Measurements from ENCODE around the gene DACT1.
A peak's percentile ranks its signal among the peaks of the same experiment; 100 is the strongest.
"Not testable (repeated sequence)": the region's sequence is repeated elsewhere in the genome, so short reads cannot be mapped to it uniquely, and the experiment has no call there.

The DACT1 gene, protein sequence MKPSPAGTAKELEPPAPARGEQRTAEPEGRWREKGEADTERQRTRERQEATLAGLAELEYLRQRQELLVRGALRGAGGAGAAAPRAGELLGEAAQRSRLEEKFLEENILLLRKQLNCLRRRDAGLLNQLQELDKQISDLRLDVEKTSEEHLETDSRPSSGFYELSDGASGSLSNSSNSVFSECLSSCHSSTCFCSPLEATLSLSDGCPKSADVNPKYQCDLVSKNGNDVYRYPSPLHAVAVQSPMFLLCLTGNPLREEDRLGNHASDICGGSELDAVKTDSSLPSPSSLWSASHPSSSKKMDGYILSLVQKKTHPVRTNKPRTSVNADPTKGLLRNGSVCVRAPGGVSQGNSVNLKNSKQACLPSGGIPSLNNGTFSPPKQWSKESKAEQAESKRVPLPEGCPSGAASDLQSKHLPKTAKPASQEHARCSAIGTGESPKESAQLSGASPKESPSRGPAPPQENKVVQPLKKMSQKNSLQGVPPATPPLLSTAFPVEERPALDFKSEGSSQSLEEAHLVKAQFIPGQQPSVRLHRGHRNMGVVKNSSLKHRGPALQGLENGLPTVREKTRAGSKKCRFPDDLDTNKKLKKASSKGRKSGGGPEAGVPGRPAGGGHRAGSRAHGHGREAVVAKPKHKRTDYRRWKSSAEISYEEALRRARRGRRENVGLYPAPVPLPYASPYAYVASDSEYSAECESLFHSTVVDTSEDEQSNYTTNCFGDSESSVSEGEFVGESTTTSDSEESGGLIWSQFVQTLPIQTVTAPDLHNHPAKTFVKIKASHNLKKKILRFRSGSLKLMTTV

DNA sequence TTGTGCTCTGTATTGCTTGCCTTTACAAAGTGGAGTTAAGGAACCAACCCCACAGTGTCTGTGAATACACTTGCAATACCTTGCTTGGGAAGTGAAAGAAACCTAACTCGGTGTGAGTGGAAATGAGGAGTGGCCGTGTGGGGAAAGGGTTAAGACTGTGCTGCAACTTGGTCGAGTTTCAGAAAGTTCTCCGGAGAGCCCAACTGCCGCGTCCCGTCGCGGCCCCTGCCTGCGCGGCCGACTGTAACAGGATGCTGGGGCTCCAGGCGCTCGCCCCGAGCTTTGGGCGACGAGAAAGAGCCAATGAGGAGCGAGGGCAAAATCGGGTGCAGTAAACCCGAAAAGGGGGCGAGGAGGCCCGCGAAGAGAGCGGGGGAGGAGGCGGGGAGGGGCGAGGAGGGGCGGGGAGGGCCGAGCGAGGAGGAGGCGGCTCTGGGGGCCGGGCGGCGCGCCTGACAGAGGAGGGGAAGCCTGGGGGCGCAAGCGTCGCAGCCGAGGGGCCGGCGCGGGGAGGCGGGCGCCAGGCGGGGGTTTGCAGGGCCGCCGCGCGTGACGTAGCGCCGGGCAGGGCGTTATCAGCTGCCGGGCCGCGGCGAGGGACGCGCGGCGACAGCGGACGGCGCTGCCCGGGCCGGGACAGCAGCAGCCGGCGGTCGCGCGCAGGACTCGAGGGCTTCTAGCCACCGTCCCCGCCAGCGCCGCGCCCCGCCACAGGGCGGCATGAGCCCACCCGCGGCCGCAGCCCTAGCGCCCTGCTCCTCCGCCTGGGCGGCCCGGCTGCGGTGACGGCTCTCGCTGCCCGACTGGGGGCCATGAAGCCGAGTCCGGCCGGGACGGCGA, at the start of gene DACT1:
Gene DACT1 (plus strand): TSS at position 572 of the 840 bp plus-strand sequence. CDS start 241 bp downstream, at position 813.
- in situ Hi-C loops (cut with MboI; ENCODE audit: low sequenced_read_pairs, unreplicated experiment): no loop called here
- TF ChIP-seq, protein P1, sequence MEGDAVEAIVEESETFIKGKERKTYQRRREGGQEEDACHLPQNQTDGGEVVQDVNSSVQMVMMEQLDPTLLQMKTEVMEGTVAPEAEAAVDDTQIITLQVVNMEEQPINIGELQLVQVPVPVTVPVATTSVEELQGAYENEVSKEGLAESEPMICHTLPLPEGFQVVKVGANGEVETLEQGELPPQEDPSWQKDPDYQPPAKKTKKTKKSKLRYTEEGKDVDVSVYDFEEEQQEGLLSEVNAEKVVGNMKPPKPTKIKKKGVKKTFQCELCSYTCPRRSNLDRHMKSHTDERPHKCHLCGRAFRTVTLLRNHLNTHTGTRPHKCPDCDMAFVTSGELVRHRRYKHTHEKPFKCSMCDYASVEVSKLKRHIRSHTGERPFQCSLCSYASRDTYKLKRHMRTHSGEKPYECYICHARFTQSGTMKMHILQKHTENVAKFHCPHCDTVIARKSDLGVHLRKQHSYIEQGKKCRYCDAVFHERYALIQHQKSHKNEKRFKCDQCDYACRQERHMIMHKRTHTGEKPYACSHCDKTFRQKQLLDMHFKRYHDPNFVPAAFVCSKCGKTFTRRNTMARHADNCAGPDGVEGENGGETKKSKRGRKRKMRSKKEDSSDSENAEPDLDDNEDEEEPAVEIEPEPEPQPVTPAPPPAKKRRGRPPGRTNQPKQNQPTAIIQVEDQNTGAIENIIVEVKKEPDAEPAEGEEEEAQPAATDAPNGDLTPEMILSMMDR (IDR thresholded peaks at IDR 0.05; ENCODE audit: borderline replicate concordance, control extremely low read depth, extremely low read depth, insufficient read depth, missing control alignments): no peak
- peak; percentile 70 for DNase-seq (ENCODE audit: low spot score)

DNA sequence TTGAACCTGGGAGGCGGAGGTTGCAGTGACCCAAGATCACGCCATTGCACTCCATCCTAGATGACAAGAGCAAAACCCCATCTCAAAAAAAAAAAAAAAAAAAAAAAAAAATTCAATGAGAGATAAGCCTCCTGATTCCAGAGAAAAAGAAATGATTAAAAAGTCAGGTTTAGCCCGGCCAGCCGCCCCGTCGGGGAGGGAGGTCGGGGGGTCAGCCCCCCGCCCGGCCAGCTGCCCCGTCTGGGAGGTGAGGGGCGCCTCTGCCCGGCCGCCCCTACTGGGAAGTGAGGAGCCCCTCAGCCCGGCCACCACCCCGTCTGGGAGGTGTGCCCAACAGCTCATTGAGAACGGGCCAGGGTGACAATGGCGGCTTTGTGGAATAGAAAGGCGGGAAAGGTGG, 49.4 kb upstream of the DACT1 start:
- in situ Hi-C loops (cut with MboI; ENCODE audit: low sequenced_read_pairs, unreplicated experiment); DNase-seq (ENCODE audit: low spot score): not testable (repeated sequence)

DNA sequence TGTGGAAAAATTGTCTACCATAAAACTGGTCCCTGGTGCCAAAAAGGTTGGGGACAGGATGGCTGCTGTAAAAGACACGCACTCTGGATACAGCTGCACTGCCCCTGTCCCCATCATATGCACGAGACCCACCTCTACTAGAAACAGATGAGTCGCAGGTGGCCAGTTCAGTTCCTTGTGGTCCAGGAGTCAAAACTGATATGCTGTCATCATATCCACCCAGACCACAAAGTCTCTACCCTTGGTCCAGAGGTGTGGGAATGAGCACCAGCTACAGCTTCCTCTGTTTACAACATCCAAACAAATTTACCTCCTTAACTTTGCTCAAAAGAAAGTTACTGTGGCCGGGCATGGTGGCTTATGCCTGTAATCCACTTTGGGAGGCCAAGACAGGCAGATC, 43.8 kb upstream of the DACT1 start:
- no peak for DNase-seq (ENCODE audit: low spot score)
- in situ Hi-C loops (cut with MboI; ENCODE audit: low sequenced_read_pairs, unreplicated experiment): no loop called here
- TF ChIP-seq, protein P1 (IDR thresholded peaks at IDR 0.05; ENCODE audit: borderline replicate concordance, control extremely low read depth, extremely low read depth, insufficient read depth, missing control alignments): no peak

DNA sequence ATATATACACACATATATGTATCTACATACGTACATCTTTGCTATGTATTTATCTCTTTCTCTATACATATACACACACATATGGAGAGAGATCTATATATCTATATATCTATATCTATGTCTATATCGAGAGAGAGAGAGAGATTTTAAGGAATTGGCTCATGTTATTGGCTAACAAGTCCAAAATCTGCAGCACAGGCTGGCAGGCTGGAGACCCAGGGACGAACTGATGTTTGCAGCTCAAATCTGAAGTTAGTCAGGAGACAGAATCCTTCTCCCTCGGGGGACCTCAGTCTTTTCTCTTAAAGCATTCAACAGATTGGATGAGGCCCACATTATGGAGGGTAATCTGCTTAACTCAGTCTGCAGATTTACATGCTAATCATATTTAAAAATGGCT, 40.7 kb upstream of the DACT1 start:
- in situ Hi-C loops (cut with MboI; ENCODE audit: low sequenced_read_pairs, unreplicated experiment): no loop called here
- TF ChIP-seq, protein P1 (IDR thresholded peaks at IDR 0.05; ENCODE audit: borderline replicate concordance, control extremely low read depth, extremely low read depth, insufficient read depth, missing control alignments): no peak
- DNase-seq (ENCODE audit: low spot score): no peak

DNA sequence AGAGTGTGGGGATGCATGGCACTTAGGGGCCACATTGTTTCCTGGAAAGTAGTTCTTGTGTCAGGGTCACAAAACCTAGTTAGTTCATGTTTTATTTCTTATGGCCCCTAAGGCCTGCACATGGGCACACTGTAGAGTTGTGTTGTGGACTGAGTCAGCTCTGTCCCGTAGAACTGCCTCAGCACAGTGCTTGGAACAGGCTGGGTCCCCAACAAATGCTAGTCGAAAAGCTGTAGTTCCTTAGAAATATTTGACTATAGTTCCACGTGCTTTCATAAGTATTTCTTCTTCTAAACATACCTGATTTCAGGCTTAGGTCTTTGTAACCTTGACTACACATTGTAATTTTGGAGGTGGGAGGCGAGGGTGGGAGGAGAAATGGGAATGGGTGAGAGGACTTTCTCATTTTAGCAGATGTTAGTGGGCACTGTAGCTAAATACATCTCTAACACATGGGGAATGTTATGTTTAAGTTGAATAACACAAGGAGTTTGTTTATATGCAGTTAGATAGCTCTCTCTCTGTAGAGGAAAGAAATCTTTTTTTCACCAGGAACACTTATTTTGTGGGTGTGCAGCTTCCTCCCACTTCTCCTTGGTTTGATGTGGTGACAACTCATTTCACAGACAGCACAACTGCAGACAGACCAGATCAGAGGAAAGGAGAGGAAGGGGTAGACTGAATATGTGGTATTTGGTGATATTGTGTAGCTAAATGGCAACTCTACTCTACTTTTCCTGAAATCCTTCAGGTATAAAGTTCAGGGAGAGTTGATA, 39.5 kb upstream of the DACT1 start:
- TF ChIP-seq, protein P1 (IDR thresholded peaks at IDR 0.05; ENCODE audit: borderline replicate concordance, control extremely low read depth, extremely low read depth, insufficient read depth, missing control alignments): no peak
- DNase-seq (ENCODE audit: low spot score): no peak
- in situ Hi-C loops (cut with MboI; ENCODE audit: low sequenced_read_pairs, unreplicated experiment): no loop called here

DNA sequence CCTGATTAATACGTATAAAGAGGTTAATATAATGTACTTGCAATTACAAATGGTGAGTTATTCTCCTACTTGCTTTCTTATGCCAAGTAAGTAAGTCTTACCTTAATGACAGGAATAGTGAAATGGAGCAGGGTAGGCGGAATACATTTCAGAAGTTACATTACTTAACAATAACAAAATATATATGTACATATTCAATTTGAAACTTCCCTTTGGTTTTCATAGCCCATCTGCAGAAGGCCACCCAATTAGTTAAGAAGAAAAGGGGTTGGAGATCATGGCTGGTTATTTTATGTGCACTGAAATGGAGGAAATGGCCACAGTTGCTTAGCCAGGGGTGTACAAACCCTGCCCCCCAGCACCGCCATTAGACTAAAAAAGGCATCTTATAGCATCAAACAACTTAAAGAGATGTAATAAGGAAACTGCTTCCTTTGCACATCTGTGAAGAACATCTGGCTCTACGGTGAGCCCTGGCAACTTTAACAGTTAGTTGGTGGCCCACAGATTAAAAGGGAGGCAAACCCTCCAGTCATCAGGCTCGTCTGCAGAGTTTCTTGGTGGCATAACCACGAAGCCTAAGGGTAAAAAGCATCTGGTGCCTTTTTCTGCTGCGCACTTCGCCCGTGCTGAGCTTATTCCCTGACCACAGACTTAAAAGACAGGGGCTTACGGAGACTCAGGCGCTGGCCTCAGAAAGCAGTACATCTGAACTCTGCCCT, 38.8 kb upstream of the DACT1 start:
- DNase-seq (ENCODE audit: low spot score): no peak
- in situ Hi-C loops (cut with MboI; ENCODE audit: low sequenced_read_pairs, unreplicated experiment): no loop called here
- TF ChIP-seq, protein P1 (IDR thresholded peaks at IDR 0.05; ENCODE audit: borderline replicate concordance, control extremely low read depth, extremely low read depth, insufficient read depth, missing control alignments): no peak

Data from GM13976 (cell line).